K562 (cell line): ENCODE results near the gene NOXRED1. TPM values are rescaled to one million over a fixed set of nuclear protein-coding genes. Genes with fewer than 3 reads are reported as not detected.
A peak's percentile ranks its signal among the peaks of the same experiment; 100 is the strongest.

Experiments
- ARID3B ChIP-seq: fragments of 250-450 bp; sonication (Bioruptor Pico); IDR thresholded peaks from 2 replicates; pipeline ENCODE4 v1.4.0; 2020; ENCODE audit warnings: borderline replicate concordance
- GTF2A2 ChIP-seq: IDR thresholded peaks from 2 replicates; pipeline ENCODE4 v1.6.1; 2016; ENCODE audit warnings: mild to moderate bottlenecking, missing genetic modification characterization, missing compliant biosample characterization
- GTF2F1 ChIP-seq: IDR thresholded peaks from 2 replicates; pipeline ENCODE4 v1.6.1; 2011; ENCODE audit warnings: low read depth, low read length, improper control_type of control experiment
- MAFF ChIP-seq: IDR thresholded peaks from 2 replicates; pipeline ENCODE4 v1.6.1; 2012; ENCODE audit warnings: low read length, improper control_type of control experiment
- PHF21A ChIP-seq: fragments of 450-650 bp; IDR thresholded peaks from 2 replicates; pipeline ENCODE4 v1.6.1; 2017; ENCODE audit warnings: low read depth, borderline replicate concordance
- PHTF2 ChIP-seq: fragments of 250-450 bp; sonication (Bioruptor Pico); IDR thresholded peaks from 2 replicates; pipeline ENCODE4 v1.5.0; 2021; ENCODE audit warnings: mild to moderate bottlenecking
- PRPF4 ChIP-seq: fragments of 200-400 bp; formaldehyde crosslinking; IDR thresholded peaks from one replicate; pipeline ENCODE4 v1.6.1; 2017; ENCODE audit warnings: low read length, low read depth, mild to moderate bottlenecking; ENCODE audit not compliant: insufficient read depth, poor library complexity, severe bottlenecking
- SAP30 ChIP-seq: fragments of 200-600 bp; sonication (generic); IDR thresholded peaks from 2 replicates; pipeline ENCODE4 v1.6.1; 2012; ENCODE audit warnings: borderline replicate concordance, low read depth, mild to moderate bottlenecking, moderate library complexity, low read length, control low read depth, inconsistent platforms; ENCODE audit not compliant: insufficient read depth, poor library complexity, severe bottlenecking
- SUPT5H ChIP-seq: fragments of 450-650 bp; IDR thresholded peaks from 2 replicates; pipeline ENCODE4 v1.6.1; 2016
- TAL1 ChIP-seq: fragments of 450-650 bp; IDR thresholded peaks from 2 replicates; pipeline ENCODE4 v1.6.1; 2016; ENCODE audit warnings: mild to moderate bottlenecking
- TCFL5 ChIP-seq: fragments of 250-450 bp; sonication (Bioruptor Pico); conservative IDR thresholded peaks from 2 replicates; pipeline ENCODE4 v1.6.1; 2021; ENCODE audit warnings: mild to moderate bottlenecking, moderate library complexity, matching md5 sums
- VEZF1 ChIP-seq: fragments of 200-800 bp; sonication (Bioruptor generic); IDR thresholded peaks from 2 replicates; pipeline ENCODE4 v1.6.1; 2017; ENCODE audit warnings: missing genetic modification characterization, missing compliant biosample characterization
- ZNF232 ChIP-seq: sonication (generic); formaldehyde crosslinking; IDR thresholded peaks from 2 replicates; pipeline ENCODE4 v1.8.0; 2022; ENCODE audit warnings: mild to moderate bottlenecking, missing genetic modification reagents
- ZNF282 ChIP-seq: sonication (generic); formaldehyde crosslinking; IDR thresholded peaks from 2 replicates; pipeline ENCODE4 v1.8.1; 2023; ENCODE audit warnings: missing genetic modification reagents
- ZNF324 ChIP-seq: fragments of 250-450 bp; sonication (Bioruptor Pico); IDR thresholded peaks from 2 replicates; pipeline ENCODE4 v1.4.0; 2020; ENCODE audit warnings: mild to moderate bottlenecking
- polyA plus RNA-seq, 8 experiments: library from polyadenylated mRNA; depleted of rRNA in 4 of 8; stranded (reverse) in 5 of 8; unstranded in 3 of 8; fragments of >200 nt; fragmentation: Nextera tagmentation in 2 of 8; fragmentation: Illumina TruSeq in 1 of 8; extraction: Ambion mirVana in 2 of 8; extraction: Trizol in 1 of 8; gene quantifications; 2 replicates each; pipeline versions ENCODE4 v1.2.1 to v1.2.3, GENCODE V29; 2011 to 2014; ENCODE audit warnings: inconsistent platforms in 1 of 8, missing spikeins in 1 of 8
- total RNA-seq, 7 experiments: library from RNA; depleted of rRNA in 6 of 7; stranded (reverse); fragments of >200 nt in 6 of 7; fragmentation: Illumina TruSeq in 2 of 7; extraction: Trizol in 2 of 7; gene quantifications; 2 replicates each; pipeline versions ENCODE4 v1.2.1 to v1.2.3, GENCODE V29; 2011 to 2021; ENCODE audit warnings: low replicate concordance in 1 of 7
- TF ChIP-seq, protein P1 (sequence below): fragments of 450-650 bp; IDR thresholded peaks from 2 replicates; pipeline ENCODE4 v1.6.1; 2017; ENCODE audit warnings: antibody characterized with exemption
- TF ChIP-seq, protein P2 (sequence below): IDR thresholded peaks from 2 replicates; pipeline ENCODE4 v1.6.1; 2011; ENCODE audit warnings: borderline replicate concordance, low read depth, mild to moderate bottlenecking, moderate library complexity, low read length; ENCODE audit not compliant: insufficient read depth, poor library complexity, severe bottlenecking
- TF ChIP-seq, protein P3 (sequence below): fragments of 150-350 bp; IDR thresholded peaks from 2 replicates; pipeline ENCODE4 v1.6.1; 2014; ENCODE audit warnings: low read depth, mild to moderate bottlenecking, low read length, borderline replicate concordance

The NOXRED1 gene
- total and polyA plus RNA-seq, 9 of the 15 experiments (the other 6 are each of a cell fraction or from before 2014, with no cell fraction given): 0.15 to 0.85 (median 0.30) TPM

DNA sequence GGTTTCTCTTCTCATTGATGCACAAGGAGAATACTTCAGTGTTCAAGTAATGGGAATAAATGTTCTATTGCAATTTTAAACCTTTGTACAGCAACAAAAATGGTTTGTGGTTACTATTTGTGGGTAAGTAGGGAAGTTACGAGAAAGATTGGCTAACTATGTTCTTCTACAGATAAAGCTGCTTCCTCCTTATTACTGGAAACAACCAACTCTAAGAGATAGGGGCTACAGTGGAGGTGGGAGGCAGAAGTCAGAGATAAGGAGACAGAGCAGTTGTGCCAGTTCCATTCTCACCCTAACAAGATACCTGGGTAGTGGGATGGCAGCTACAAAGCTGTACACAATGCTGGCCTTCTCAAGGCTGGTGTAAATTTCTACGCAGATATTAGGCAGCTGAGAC lies 16.2 kb downstream of the NOXRED1 start (continued):
- TF ChIP-seq ZNF324 (CRISPR knock-in tag) (no peak), ZNF232 (no peak), SUPT5H (no peak), TCFL5 (no peak), SAP30 (no peak), PRPF4 (no peak), PHTF2 (CRISPR knock-in tag) (no peak), GTF2A2 (tag) (no peak), VEZF1 (no peak; the same call in 1 of the 2 replicates), MAFF (no peak), TAL1 (peak; percentile 59), ZNF282 (no peak), ARID3B (CRISPR knock-in tag) (no peak), GTF2F1 (no peak), PHF21A (no peak)
- TF ChIP-seq, protein P1, sequence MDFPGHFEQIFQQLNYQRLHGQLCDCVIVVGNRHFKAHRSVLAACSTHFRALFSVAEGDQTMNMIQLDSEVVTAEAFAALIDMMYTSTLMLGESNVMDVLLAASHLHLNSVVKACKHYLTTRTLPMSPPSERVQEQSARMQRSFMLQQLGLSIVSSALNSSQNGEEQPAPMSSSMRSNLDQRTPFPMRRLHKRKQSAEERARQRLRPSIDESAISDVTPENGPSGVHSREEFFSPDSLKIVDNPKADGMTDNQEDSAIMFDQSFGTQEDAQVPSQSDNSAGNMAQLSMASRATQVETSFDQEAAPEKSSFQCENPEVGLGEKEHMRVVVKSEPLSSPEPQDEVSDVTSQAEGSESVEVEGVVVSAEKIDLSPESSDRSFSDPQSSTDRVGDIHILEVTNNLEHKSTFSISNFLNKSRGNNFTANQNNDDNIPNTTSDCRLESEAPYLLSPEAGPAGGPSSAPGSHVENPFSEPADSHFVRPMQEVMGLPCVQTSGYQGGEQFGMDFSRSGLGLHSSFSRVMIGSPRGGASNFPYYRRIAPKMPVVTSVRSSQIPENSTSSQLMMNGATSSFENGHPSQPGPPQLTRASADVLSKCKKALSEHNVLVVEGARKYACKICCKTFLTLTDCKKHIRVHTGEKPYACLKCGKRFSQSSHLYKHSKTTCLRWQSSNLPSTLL: no peak
- TF ChIP-seq, protein P2, sequence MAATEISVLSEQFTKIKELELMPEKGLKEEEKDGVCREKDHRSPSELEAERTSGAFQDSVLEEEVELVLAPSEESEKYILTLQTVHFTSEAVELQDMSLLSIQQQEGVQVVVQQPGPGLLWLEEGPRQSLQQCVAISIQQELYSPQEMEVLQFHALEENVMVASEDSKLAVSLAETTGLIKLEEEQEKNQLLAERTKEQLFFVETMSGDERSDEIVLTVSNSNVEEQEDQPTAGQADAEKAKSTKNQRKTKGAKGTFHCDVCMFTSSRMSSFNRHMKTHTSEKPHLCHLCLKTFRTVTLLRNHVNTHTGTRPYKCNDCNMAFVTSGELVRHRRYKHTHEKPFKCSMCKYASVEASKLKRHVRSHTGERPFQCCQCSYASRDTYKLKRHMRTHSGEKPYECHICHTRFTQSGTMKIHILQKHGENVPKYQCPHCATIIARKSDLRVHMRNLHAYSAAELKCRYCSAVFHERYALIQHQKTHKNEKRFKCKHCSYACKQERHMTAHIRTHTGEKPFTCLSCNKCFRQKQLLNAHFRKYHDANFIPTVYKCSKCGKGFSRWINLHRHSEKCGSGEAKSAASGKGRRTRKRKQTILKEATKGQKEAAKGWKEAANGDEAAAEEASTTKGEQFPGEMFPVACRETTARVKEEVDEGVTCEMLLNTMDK: no peak
- TF ChIP-seq, protein P3, sequence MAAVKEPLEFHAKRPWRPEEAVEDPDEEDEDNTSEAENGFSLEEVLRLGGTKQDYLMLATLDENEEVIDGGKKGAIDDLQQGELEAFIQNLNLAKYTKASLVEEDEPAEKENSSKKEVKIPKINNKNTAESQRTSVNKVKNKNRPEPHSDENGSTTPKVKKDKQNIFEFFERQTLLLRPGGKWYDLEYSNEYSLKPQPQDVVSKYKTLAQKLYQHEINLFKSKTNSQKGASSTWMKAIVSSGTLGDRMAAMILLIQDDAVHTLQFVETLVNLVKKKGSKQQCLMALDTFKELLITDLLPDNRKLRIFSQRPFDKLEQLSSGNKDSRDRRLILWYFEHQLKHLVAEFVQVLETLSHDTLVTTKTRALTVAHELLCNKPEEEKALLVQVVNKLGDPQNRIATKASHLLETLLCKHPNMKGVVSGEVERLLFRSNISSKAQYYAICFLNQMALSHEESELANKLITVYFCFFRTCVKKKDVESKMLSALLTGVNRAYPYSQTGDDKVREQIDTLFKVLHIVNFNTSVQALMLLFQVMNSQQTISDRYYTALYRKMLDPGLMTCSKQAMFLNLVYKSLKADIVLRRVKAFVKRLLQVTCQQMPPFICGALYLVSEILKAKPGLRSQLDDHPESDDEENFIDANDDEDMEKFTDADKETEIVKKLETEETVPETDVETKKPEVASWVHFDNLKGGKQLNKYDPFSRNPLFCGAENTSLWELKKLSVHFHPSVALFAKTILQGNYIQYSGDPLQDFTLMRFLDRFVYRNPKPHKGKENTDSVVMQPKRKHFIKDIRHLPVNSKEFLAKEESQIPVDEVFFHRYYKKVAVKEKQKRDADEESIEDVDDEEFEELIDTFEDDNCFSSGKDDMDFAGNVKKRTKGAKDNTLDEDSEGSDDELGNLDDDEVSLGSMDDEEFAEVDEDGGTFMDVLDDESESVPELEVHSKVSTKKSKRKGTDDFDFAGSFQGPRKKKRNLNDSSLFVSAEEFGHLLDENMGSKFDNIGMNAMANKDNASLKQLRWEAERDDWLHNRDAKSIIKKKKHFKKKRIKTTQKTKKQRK: no peak
